Dendritic cell treated with granulocyte-macrophage colony-stimulating factor and Interleukin-4, amounts not matched to agents 40 ng/mL and 50 ng/mL, for 4 days (primary cell): ENCODE measurements around the gene COBL.

ENCODE experiments used
- H3K27ac Mint-ChIP-seq: one replicate; pipeline ENCODE4 v1.8.0; 2022; ENCODE audit warnings: mild to moderate bottlenecking, mixed read lengths
- H3K27me3 Mint-ChIP-seq: one replicate; pipeline ENCODE4 v1.8.0; 2022; ENCODE audit warnings: mild to moderate bottlenecking, mixed read lengths
- H3K36me3 Mint-ChIP-seq: one replicate; pipeline ENCODE4 v1.8.0; 2022; ENCODE audit warnings: low read depth, mixed read lengths
- H3K4me1 Mint-ChIP-seq: one replicate; pipeline ENCODE4 v1.8.0; 2022; ENCODE audit warnings: low read depth, mixed read lengths
- H3K4me3 Mint-ChIP-seq: one replicate; pipeline ENCODE4 v1.8.0; 2022; ENCODE audit warnings: mild to moderate bottlenecking, moderate library complexity, mixed read lengths
- H3K9me3 Mint-ChIP-seq: one replicate; pipeline ENCODE4 v1.8.0; 2022; ENCODE audit warnings: mixed read lengths
- intact Hi-C: fragments of 100-400 bp; cut with micrococcal nuclease; formaldehyde crosslinking; loops from one replicate; pipeline ENCODE4 v1.15.0; 2022

Gene COBL

GRCh38 chr7:51288896-51289622 is 27.6 kb downstream of the COBL start:
- H3K27ac Mint-ChIP-seq = no peak overlapping the region
- H3K4me1 Mint-ChIP-seq = no peaks in the 10 kb centered on the region
- H3K9me3 Mint-ChIP-seq = no peaks in the 10 kb centered on the region
- no peaks in the 10 kb centered on the region for H3K27me3 Mint-ChIP-seq
- intact Hi-C loops = no loop called here
- H3K36me3 Mint-ChIP-seq = no peaks in the 10 kb centered on the region
- H3K4me3 Mint-ChIP-seq = no peak overlapping the region

- Mint-ChIP-seq H3K27ac (no peak overlapping the region), H3K9me3 (peaks cover 9% of the 10 kb centered on the region), H3K4me1 (no peaks in the 10 kb centered on the region), H3K4me3 (no peak overlapping the region), H3K27me3 (no peaks in the 10 kb centered on the region), H3K36me3 (no peaks in the 10 kb centered on the region)
- intact Hi-C loops = no loop called here
Measured at GRCh38 chr7:51286401-51286800, 30.2 kb downstream of the COBL start.

GRCh38 chr7:51280156-51280555 is 36.5 kb downstream of the COBL start:
- no peak overlapping the region for H3K4me3 Mint-ChIP-seq

GRCh38 chr7:51279391-51280023 is 37.1 kb downstream of the COBL start:
- Mint-ChIP-seq H3K9me3 (peaks cover 9% of the 10 kb centered on the region), H3K27me3 (no peaks in the 10 kb centered on the region)
- intact Hi-C loops = no loop called here

More at GRCh38 chr7:51280156-51280555, 36.5 kb downstream of the COBL start:
- H3K36me3 Mint-ChIP-seq = no peaks in the 10 kb centered on the region
- H3K9me3 Mint-ChIP-seq = peaks cover 9% of the 10 kb centered on the region
- no peaks in the 10 kb centered on the region for H3K4me1 Mint-ChIP-seq
- no peak overlapping the region for H3K27ac Mint-ChIP-seq
- intact Hi-C loops = no loop called here
- H3K27me3 Mint-ChIP-seq = no peaks in the 10 kb centered on the region

GRCh38 chr7:51278797-51279196 is 37.8 kb downstream of the COBL start:
- intact Hi-C loops = no loop called here
- Mint-ChIP-seq H3K27ac (no peak overlapping the region), H3K4me3 (no peak overlapping the region), H3K9me3 (peaks cover 9% of the 10 kb centered on the region), H3K4me1 (no peaks in the 10 kb centered on the region), H3K27me3 (peaks cover 3% of the 10 kb centered on the region), H3K36me3 (no peaks in the 10 kb centered on the region)

More at GRCh38 chr7:51279391-51280023, 37.1 kb downstream of the COBL start:
- Mint-ChIP-seq H3K36me3 (no peaks in the 10 kb centered on the region), H3K4me3 (no peak overlapping the region), H3K27ac (no peak overlapping the region), H3K4me1 (no peaks in the 10 kb centered on the region)

GRCh38 chr7:51276967-51277366 is 39.6 kb downstream of the COBL start:
- Mint-ChIP-seq H3K36me3 (no peaks in the 10 kb centered on the region), H3K9me3 (no peaks in the 10 kb centered on the region), H3K4me1 (no peaks in the 10 kb centered on the region), H3K4me3 (no peak overlapping the region), H3K27ac (no peak overlapping the region), H3K27me3 (peaks cover 3% of the 10 kb centered on the region)
- intact Hi-C loops = no loop called here

- H3K27me3 Mint-ChIP-seq = peaks cover 3% of the 10 kb centered on the region
- H3K4me1 Mint-ChIP-seq = no peaks in the 10 kb centered on the region
- H3K4me3 Mint-ChIP-seq = no peak overlapping the region
- intact Hi-C loops = no loop called here
- H3K27ac Mint-ChIP-seq = no peak overlapping the region
- no peaks in the 10 kb centered on the region for H3K36me3 Mint-ChIP-seq
- no peaks in the 10 kb centered on the region for H3K9me3 Mint-ChIP-seq
Measured at GRCh38 chr7:51276091-51276605, 40.5 kb downstream of the COBL start.

- no peak overlapping the region for H3K4me3 Mint-ChIP-seq
- intact Hi-C loops = no loop called here
- no peaks in the 10 kb centered on the region for H3K9me3 Mint-ChIP-seq
- H3K36me3 Mint-ChIP-seq = no peaks in the 10 kb centered on the region
- H3K27ac Mint-ChIP-seq = no peak overlapping the region
- H3K4me1 Mint-ChIP-seq = no peaks in the 10 kb centered on the region
- peaks cover 3% of the 10 kb centered on the region for H3K27me3 Mint-ChIP-seq
Measured at GRCh38 chr7:51275532-51275931, 41.1 kb downstream of the COBL start.

- H3K4me1 Mint-ChIP-seq = no peaks in the 10 kb centered on the region
- no peaks in the 10 kb centered on the region for H3K9me3 Mint-ChIP-seq
- H3K27me3 Mint-ChIP-seq = peaks cover 3% of the 10 kb centered on the region
- no peaks in the 10 kb centered on the region for H3K36me3 Mint-ChIP-seq
- intact Hi-C loops = no loop called here
- H3K27ac Mint-ChIP-seq = no peak overlapping the region
- H3K4me3 Mint-ChIP-seq = no peak overlapping the region
Measured at GRCh38 chr7:51274955-51275354, 41.7 kb downstream of the COBL start.

GRCh38 chr7:51274001-51274400 is 42.6 kb downstream of the COBL start:
- peaks cover 3% of the 10 kb centered on the region for H3K27me3 Mint-ChIP-seq
- no peak overlapping the region for H3K4me3 Mint-ChIP-seq
- H3K9me3 Mint-ChIP-seq = no peaks in the 10 kb centered on the region
- no peak overlapping the region for H3K27ac Mint-ChIP-seq
- no peaks in the 10 kb centered on the region for H3K4me1 Mint-ChIP-seq
- H3K36me3 Mint-ChIP-seq = no peaks in the 10 kb centered on the region
- intact Hi-C loops = no loop called here

GRCh38 chr7:51273360-51273759 is 43.2 kb downstream of the COBL start:
- no peaks in the 10 kb centered on the region for H3K9me3 Mint-ChIP-seq
- H3K36me3 Mint-ChIP-seq = no peaks in the 10 kb centered on the region
- H3K27me3 Mint-ChIP-seq = peaks cover 3% of the 10 kb centered on the region
- intact Hi-C loops = no loop called here
- no peaks in the 10 kb centered on the region for H3K4me1 Mint-ChIP-seq
- H3K27ac Mint-ChIP-seq = no peak overlapping the region
- H3K4me3 Mint-ChIP-seq = no peak overlapping the region

GRCh38 chr7:51270965-51271364 is 45.6 kb downstream of the COBL start:
- Mint-ChIP-seq H3K27ac (no peak overlapping the region), H3K27me3 (peaks cover 3% of the 10 kb centered on the region), H3K9me3 (no peaks in the 10 kb centered on the region), H3K36me3 (no peaks in the 10 kb centered on the region), H3K4me1 (no peaks in the 10 kb centered on the region), H3K4me3 (no peak overlapping the region)
- intact Hi-C loops = no loop called here

GRCh38 chr7:51269911-51270310 is 46.7 kb downstream of the COBL start:
- H3K4me3 Mint-ChIP-seq = no peak overlapping the region
- H3K27ac Mint-ChIP-seq = no peak overlapping the region
- no peaks in the 10 kb centered on the region for H3K9me3 Mint-ChIP-seq
- H3K4me1 Mint-ChIP-seq = no peaks in the 10 kb centered on the region
- intact Hi-C loops = no loop called here
- H3K27me3 Mint-ChIP-seq = peaks cover 3% of the 10 kb centered on the region
- H3K36me3 Mint-ChIP-seq = no peaks in the 10 kb centered on the region

GRCh38 chr7:51269321-51269720 is 47.3 kb downstream of the COBL start:
- intact Hi-C loops = no loop called here
- no peak overlapping the region for H3K4me3 Mint-ChIP-seq
- no peaks in the 10 kb centered on the region for H3K9me3 Mint-ChIP-seq
- peaks cover 3% of the 10 kb centered on the region for H3K27me3 Mint-ChIP-seq
- H3K4me1 Mint-ChIP-seq = no peaks in the 10 kb centered on the region
- H3K27ac Mint-ChIP-seq = no peak overlapping the region
- no peaks in the 10 kb centered on the region for H3K36me3 Mint-ChIP-seq
